Activated T-helper 1 cell treated with anti-CD3 and anti-CD28 coated beads, Interleukin-12 subunit alpha, Interleukin-12 subunit beta, Interleukin-2, Interleukin-4 antibody, amounts not matched to agents 30 ng/mL and 10 ng/mL and 1 ng/mL, durations not matched to agents 14 hours and 24 hours and 36 hours (primary cell): ENCODE data around the gene SERPINA10. TPM values are rescaled to one million over a fixed set of nuclear protein-coding genes. Genes with fewer than 3 reads are reported as not detected.

Experiments
- DNase-seq: peaks from one replicate; pipeline ENCODE4 v3.0.0; 2021; ENCODE audit warnings: low spot score
- H3K27ac Mint-ChIP-seq: one replicate; pipeline ENCODE4 v1.8.0; 2021; ENCODE audit warnings: mild to moderate bottlenecking, mixed read lengths
- H3K27me3 Mint-ChIP-seq: one replicate; pipeline ENCODE4 v1.8.0; 2022; ENCODE audit warnings: mild to moderate bottlenecking, moderate library complexity, mixed read lengths; ENCODE audit not compliant: insufficient read depth
- H3K36me3 Mint-ChIP-seq: one replicate; pipeline ENCODE4 v1.8.0; 2021; ENCODE audit warnings: low read depth, mixed read lengths
- H3K4me1 Mint-ChIP-seq: one replicate; pipeline ENCODE4 v1.8.0; 2021; ENCODE audit warnings: low read depth, mixed read lengths
- H3K4me3 Mint-ChIP-seq: one replicate; pipeline ENCODE4 v1.8.0; 2021; ENCODE audit warnings: mild to moderate bottlenecking, moderate library complexity, mixed read lengths
- H3K9me3 Mint-ChIP-seq: one replicate; pipeline ENCODE4 v1.8.0; 2021; ENCODE audit warnings: mixed read lengths
- intact Hi-C: fragments of 100-400 bp; cut with micrococcal nuclease; formaldehyde crosslinking; loops from one replicate; pipeline ENCODE4 v1.15.1; 2024
- total RNA-seq: library from RNA; stranded (reverse); gene quantifications from 2 replicates; pipeline ENCODE4 v1.2.3, GENCODE V29; 2022

SERPINA10 gene
- total RNA-seq, 1 donor from 2014 or later, result not detected

GRCh38 chr14:94237046-94237445, 56.0 kb downstream of the SERPINA10 start:
- Mint-ChIP-seq H3K27me3 (no peaks in the 10 kb centered on the region), H3K36me3 (no peaks in the 10 kb centered on the region), H3K27ac (no peak overlapping the region), H3K9me3 (no peaks in the 10 kb centered on the region), H3K4me3 (no peak overlapping the region), H3K4me1 (no peaks in the 10 kb centered on the region)
- intact Hi-C loops, result no loop called here
- no peak for DNase-seq

Other genes with a start within 250 kb of the SERPINA10 start
- 252 and 271 TPM in 2 replicates for gene DDX24, start 212.1 kb downstream of the SERPINA10 start, total RNA-seq
- 22.0 and 22.7 TPM in 2 replicates for gene IFI27L1, start 212.0 kb downstream of the SERPINA10 start, total RNA-seq
- gene IFI27, start 182.5 kb downstream of the SERPINA10 start, total RNA-seq, result 37.0 and 42.2 TPM in 2 replicates
- 33.5 and 36.1 TPM in 2 replicates for gene IFI27L2, start 163.7 kb downstream of the SERPINA10 start, total RNA-seq
- 2.2 and 2.4 TPM in 2 replicates for gene PPP4R4, start 118.9 kb downstream of the SERPINA10 start, total RNA-seq
- not detected in 2 replicates for gene SERPINA6, start 30.1 kb upstream of the SERPINA10 start, total RNA-seq
- not detected in 2 replicates for gene SERPINA2, start 73.4 kb upstream of the SERPINA10 start, total RNA-seq
- 0.12 TPM in 1 of 2 replicates, not detected in the other for gene SERPINA1, start 95.3 kb upstream of the SERPINA10 start, total RNA-seq
- not detected in 2 replicates for gene SERPINA11, start 159.5 kb upstream of the SERPINA10 start, total RNA-seq
- not detected in 2 replicates for gene SERPINA9, start 182.9 kb upstream of the SERPINA10 start, total RNA-seq
- gene SERPINA12, start 216.2 kb upstream of the SERPINA10 start, total RNA-seq, result not detected in 2 replicates